SW 1271 (cell line): ENCODE results near the gene TPRG1L.
"Not testable (repeated sequence)": the region's sequence is repeated elsewhere in the genome, so short reads cannot be mapped to it uniquely, and the experiment has no call there.

ENCODE experiments used
- DNase-seq, 2 experiments: peaks; one replicate each; lab custom pipeline; 2025; lab: John Stamatoyannopoulos, UW

TPRG1L gene

DNA sequence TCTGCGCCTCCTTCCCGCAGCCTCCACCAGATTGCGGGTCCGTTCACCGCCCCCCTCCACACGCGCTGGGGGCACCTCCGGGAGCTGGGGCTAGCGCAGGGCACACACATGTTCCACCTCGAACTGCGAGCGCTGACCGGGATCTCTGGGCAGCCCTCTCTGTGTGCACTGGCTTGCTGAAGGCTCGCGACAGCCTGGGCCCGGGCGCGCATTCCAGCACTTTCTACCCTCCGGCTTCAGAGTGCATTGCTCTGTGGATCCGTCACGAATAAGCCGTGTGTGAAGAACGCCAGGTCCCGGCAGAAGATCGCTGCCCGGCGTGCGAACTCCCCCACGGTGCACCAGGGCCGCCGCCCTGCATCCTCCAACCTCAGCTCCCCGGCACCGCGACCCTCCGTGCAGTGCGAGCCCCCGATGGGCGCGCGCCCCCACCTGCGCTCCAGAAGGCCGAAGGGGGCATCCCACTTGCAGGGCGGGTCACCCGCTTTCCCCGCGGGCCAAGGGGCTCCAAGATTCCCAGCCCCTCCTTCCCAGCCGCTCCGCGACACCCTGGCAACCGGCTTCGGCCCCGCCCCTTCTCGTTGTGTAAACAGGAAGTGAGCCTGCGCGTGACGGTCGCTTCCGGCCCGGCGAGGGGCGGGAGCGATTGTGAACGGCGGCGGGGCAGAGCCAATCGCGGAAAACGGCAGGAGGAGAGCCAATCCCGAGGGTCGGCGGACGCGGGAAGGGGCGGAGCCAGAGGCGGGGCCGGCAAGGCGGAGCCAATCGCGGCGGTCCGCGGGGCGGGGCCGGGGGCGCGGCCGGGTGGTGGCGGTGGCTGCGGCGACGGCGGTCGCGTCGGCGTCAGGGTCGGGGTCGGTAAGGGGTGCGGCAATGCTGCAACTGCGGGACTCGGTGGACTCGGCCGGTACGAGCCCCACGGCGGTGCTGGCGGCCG lies at the start of gene TPRG1L:
TSS of gene TPRG1L (plus strand) at position 816 of the 937 bp plus-strand sequence. CDS start at position 874, 58 bp downstream.
- peak; percentile 69 to 86 for DNase-seq

DNA sequence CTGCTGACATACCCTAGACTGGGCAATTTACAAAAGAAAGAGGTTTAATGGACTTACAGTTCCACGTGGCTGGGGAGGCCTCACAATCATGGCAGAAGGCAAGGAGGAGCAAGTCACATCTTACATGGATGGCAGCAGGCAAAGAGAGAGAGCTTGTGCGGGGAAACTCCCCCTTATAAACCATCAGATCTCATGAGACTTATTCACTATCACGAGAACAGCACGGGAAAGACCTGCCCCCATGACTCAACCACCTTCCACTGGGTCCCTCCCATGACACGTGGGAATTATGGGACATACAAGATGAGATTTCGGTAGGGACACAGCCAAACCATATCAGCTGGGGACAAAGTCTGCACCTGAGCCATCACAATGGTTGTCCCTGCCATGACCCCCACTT lies 49.3 kb upstream of the TPRG1L start:
- not testable (repeated sequence) for DNase-seq

DNA sequence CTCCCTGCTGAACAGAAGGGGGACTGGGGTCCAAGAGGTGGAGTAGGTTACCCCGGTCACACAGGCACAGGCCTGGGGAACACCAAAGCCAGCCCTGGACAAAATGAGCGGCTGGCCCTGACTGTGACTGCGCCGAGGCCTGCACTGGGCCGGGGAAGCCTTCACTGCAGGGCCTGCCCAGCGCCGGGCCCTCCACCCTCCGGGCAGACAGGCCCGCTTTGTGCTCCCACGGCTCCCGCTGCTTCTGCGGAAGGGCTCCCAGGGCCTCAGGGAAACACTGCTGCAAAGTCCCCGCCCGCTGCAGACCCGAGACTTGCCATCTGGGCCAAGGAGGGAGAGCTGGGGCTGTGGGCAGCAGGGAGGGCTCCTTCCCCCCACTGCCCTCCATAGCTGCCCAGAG lies 48.8 kb upstream of the TPRG1L start:
- DNase-seq, result no peak

DNA sequence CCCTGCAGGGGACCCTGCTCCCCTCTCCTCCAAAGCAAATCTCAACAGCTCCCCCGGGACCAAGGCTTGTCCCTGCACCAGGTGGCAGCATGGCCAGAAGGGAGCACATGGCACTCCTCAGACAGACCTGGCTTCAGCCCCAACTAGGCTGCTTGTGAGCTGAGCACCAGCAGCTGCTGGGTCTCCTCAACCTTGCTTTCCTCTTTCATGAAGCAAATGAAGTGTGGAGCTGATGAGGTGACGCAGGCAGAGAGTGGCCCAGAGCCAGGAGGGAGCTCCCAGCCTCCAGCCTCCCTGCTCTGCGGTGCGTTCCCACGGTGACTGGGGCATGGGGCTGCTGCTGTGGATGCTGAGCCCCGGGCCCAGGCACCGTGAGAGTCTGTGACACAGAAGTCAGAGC lies 47.5 kb upstream of the TPRG1L start:
- DNase-seq, result no peak

DNA sequence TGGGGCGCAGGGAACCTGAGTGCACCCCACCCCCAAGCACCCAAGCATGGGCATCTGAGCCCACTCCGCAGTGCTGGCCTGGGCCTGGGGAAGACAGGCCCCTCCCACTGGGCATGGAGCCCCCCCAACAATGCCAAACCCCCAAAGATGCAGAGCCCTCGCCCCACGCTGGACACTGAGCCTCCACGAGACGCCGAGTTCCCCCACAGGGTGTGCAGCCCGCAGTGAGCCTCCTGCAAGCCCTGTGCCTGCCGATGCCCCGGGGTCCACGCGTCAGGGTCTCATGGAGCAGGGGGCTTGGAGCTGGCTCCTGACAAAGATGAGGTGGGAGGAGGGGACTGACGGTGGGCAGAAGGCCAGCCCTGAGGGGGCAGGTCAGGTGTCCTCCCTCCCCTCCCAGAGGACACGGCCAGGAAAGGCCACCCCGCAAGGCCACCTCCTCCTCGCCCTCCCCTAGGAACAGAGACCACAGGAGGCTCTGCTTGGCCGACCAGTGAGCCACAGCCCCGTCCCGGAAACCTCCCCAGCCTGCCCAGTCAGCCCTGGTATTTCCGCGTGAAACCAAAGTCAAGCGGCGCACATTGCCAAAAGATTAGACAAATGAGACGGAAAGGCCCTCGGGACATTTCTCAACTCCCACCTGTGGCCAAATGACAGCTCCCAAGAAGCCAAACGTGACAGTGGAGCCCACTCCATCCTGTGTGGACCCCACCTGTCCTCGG lies 46.9 kb upstream of the TPRG1L start:
- DNase-seq, result no peak

DNA sequence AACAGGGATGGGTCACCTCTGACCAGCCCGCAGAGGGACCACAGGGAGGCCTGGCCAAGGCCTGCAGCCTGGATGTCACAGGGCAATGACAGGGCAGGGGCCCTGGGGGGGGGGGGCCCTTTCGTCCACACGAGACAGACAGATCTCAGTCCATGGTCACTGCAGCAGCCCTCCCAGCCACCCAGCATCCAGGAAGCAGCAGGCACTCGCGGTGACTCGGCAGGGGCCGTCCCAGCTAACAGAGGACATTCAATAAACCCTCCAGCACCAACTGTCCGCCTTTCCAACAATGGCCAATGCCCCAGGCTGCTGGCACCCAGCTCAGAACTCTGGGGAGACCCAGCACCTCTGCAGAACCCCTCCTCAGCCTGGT lies 46.4 kb upstream of the TPRG1L start:
- no peak for DNase-seq

DNA sequence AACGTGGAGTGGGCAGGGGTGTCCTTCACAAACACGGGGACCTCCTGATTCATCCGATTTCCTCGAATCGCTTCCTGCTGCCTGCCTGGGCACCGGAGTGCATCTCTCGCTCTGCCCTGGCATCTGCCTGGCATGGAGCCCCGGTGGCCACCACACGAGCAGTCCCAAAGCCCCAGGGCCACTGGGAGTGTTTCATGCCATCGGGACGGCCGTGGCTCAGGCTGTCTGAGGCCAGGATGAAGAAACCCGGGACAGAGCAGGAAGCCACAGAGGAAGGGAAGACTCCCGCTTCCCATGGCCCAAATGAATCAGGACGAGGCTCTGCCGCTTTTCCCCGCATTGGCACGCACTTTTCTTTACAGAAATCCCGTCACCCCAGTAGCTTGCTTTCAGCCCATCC lies 45.9 kb upstream of the TPRG1L start:
- no peak for DNase-seq

DNA sequence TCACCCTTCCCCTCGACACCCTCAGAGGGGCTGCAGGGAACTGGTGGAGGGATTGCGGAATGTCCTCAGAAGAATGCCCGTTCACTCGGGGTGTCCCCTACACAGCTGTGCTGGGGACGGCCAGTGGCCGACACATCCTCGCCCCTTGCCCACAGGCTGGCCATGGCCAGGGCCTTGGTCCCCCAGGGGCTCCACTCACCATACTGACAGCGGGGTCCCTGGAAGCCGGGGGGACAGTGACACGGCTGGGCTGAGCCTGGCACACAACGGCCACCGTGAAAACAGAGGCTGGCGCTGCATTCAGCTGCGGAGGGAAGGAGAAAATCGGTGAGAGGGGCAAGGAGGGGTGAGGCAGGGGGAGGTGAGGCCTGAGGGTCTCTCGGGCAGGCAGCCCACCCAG lies 45.2 kb upstream of the TPRG1L start:
- no peak for DNase-seq

DNA sequence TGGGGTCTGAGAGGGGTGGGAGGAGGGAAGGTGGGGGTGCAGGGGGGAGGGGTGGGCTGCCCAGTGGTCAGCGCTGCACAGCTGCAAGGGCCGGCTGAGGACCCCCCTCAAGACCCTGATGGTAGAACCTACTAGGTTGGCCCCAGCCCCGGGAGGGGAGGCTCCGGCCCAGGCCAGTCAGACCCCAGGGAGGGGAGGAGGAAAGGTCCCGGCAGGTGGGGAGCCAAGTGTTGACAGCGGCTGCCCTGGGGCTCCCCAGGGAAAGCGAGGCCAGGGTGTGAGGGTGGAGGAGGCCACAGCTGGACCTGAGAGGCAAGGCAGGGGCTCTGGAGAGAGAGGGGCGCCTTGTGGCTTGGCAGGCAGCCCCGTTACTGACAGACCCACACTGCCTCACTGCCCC lies 44.6 kb upstream of the TPRG1L start:
- no peak for DNase-seq

DNA sequence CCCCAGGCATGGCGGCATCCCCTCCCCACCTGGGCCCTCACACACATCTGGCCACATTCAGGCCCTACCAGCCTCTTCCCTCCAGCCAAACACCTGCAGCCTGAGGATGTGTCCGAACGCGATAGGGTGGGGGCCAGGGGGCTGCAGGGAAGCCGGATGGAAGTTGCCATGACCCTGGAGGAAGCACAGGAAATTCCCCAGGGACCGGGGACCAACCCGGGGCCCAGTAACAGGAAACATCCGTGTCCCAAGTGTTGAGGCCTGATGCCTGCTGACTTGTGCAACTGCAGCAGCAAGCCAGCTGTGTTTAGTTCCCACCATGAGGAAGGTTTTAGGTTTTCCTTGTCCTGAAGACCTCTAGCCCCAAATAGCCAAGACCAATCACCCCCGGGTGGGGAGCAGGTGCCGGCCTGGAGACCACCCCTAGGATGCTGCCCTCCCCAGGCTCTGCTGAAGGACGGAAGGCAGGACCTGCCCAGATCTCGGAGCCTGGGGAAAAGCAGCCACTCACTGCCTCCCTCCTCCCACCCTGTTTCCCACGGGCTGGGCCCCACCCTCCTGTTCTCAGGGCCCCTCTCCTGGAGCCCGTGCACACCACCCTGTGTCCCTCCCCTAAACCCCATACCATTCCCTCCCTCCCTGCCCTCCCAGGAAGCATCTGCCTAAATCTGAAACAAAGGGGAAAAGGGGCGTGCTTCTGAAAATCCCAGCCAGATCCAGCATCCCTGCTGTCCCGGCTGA lies 43.3 kb upstream of the TPRG1L start:
- no peak for DNase-seq

DNA sequence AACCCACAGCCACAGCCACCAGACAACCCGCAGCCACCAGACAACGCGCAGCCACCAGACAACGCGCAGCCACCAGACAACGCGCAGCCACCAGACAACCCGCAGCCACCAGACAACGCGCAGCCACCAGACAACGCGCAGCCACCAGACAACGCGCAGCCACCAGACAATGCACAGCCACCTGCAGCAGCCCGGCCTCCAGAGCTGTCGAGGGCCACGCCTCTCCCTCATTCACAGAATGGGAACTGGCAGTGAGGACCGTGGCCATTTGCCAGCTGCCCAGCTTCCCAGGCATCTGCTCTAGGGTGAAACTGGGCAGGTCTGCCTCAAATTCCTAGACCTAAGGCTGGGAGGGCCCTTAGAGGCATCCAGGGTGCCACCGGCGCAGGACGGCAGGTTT lies 41.1 kb upstream of the TPRG1L start:
- DNase-seq, result not testable (repeated sequence)

DNA sequence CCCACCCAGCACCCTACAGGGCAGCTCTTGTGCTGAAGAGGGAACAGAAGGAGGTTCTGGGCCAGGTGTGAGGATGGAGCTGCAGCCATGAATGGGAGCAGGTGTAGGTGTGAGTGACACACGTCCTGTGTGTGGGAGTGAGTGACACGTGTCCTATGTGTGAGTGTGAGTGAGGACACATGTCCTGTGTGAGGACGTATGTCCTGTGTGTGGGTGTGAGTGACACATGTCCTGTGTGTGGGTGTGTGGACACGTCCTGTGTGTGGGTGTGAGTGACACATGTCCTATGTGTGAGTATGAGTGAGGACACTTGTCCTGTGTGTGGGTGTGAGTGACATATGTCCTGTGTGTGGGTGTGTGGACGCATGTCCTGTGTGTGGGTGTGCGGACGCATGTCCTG lies 39.9 kb upstream of the TPRG1L start:
- no peak for DNase-seq

DNA sequence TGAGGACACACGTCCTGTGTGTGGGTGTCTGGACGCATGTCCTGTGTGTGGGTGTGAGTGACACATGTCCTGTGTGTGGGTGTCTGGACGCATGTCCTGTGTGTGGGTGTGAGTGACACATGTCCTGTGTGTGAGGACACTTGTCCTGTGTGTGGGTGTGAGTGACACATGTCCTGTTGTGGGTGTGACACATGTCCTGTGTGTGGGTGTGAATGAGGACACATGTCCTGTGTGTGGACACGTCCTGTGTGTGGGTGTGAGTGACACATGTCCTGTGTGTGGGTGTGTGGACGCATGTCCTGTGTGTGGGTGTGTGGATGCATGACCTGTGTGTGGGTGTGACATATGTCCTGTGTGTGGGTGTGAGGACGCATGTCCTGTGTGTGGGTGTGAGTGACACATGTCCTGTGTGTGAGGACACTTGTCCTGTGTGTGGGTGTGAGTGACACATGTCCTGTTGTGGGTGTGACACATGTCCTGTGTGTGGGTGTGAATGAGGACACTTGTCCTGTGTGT lies 39.4 kb upstream of the TPRG1L start:
- not testable (repeated sequence) for DNase-seq

DNA sequence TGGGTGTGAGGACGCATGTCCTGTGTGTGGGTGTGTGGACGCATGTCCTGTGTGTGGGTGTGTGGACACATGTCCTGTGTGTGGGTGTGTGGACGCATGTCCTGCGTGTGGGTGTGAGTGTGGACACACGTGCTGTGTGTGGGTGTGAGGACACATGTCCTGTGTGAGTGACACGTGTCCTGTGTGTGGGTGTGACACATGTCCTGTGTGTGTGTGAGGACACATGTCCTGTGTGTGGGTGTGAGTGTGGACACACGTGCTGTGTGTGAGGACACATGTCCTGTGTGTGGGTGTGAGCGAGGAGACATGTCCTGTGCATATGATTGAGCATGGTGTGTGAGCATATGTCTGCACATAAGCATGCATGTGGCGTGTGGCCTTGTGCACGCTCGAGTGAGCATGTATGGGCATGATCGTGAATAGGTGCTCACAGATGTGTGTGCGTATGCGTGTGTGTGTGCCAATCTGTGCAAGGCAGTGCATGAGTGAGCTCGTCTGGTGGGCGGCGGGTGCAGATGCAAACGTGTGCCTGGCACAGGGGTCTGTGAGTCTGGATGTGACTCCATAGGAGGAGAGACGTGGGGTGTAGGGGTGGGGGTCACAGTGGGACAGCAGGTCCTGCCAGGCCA lies 38.8 kb upstream of the TPRG1L start:
- no peak for DNase-seq

DNA sequence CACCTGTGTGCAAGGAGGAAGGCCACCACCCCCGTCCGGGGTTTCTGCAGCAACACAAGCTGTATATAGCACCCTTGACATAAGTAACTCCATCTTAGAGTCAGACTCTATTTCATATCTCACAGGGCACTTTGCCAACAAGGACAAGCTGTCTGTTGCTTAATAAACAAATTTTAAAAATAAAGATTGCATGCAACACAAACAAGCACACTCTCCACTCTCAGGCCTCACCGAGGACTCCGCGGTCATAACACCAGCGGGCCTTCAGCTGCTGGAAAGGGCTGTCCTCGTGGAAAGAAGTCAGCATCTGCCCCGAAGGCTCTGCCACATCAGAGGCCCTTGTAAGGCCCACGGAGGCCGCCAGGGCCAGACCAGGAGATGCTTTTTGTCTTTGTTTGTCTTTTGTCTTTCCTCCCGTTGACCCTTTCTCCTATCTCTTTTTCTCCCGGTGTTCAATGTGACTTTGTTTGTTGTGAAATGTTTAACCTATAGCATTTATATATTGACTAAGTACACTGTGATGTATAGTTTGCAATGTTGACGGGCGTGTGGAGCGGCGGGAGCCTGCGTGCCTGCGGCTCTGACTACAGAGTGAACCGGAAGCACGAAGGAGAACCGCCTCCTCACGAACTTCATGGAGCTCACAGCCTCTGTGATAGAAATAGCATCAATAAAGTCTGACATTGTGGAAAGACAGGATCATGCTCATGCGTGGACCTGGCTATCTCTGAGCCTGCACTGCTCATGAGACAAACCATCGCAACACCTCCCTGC lies 37.6 kb upstream of the TPRG1L start:
- no peak for DNase-seq

DNA sequence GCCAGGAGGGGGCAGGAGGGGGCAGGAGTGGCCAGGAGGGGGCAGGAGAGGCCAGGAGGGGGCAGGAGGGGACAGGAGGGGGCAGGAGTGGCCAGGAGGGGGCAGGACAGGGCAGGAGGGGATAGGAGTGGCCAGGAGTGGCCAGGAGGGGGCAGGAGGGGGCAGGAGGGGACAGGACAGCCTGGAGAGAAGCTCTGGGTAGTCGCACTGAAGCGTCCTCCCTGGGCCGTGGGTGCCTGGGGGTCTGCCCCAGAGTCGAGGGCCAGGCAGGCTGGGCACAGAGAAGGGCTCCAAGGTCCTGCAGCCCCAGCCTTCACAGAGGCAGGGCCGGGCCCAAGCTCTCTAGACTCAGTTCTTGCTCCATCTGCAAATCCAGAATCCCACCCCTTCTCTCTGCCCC lies 36.4 kb upstream of the TPRG1L start:
- DNase-seq, result no peak

DNA sequence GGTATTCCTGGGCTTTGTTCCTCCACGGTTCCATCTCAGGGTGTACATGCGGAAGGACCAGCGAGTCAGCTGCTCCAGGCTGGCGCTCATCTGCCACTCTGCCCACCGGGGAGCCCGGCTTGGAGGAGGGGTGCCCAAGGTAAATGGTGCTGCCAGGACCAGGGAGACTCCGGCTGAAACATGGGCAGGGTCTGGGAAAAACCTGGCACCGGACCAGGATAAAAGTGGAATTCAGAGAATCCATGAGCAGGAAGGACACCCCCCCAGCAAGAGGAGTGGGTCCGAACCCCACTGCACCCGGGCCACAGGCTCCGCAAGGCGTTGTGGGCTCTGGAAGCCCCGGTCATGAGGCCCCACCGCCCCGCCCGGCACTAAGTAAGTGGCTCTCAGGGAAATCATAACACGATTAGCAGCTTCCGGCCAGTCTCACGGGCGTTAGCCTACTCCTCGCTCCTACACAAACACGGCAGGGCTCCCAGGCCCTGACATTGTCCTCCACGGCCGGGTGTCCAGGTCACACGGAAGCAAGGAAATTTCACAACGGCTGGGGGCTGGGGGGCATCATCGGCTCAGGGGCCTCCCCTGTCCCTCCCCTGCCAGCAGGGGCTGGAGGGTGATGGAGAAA lies 34.6 kb upstream of the TPRG1L start:
- no peak for DNase-seq

DNA sequence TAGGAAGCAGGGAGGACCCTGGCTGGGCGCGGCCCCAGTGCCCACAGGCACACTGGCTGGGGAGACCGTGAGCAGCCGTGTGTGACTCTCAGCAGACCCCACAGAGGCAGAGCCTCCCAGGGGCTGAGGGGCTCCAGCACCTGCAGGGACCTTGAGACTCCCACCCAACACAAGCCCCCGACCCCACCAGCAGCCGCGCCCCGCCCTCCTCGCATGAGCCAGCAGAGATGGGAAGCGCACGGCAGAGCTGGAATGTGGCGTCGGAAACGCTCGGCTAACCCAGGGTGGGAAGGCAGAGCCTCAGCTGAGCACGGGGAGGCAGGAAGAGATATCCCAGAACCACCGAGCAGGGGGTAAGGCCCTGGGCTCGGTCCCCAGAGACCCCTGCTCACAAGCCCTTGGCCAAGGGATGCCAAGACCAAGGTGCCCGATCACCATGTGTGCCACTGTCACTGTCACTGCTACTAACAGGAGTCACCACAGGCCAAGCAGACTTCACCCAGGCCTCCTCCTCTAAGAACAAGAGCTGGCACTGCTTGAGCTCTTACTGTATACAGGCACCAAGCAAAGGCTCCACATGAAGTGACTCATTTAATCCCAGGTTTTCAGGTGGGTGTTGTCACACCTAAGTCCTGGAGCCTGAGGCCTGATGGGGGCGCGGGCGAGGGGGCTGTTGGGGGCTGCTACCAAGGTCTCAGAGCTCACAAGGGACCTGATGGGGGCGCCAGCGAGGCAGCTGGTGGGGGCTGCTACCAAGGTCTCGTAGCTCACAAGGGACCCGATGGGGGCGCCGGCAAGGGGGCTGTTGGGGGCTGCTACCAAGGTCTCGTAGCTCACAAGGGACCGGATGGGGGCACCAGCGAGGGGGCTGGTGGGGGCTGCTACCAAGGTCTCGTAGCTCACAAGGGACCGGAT lies 33.6 kb upstream of the TPRG1L start:
- DNase-seq, result no peak

DNA sequence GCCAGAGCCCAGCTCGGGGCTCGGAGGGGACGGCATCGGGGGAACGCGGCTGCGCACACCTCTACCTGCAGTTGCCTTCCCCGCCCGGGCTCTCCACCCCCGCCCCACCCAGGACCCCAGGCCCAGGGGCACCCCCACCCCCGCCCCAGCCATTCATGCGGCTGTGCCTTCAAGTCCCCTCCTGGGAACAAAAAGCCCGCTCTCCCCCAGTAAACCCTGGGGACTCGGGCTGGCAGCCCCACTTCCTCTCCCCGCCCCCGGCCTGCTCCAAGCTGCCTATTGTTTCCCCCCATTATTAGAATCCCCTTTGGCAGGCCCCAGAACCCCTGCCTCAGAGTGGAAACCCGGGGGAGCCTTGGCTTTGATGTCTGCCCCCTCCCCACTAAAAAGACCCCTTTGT lies 31.5 kb upstream of the TPRG1L start:
- DNase-seq, result no peak

DNA sequence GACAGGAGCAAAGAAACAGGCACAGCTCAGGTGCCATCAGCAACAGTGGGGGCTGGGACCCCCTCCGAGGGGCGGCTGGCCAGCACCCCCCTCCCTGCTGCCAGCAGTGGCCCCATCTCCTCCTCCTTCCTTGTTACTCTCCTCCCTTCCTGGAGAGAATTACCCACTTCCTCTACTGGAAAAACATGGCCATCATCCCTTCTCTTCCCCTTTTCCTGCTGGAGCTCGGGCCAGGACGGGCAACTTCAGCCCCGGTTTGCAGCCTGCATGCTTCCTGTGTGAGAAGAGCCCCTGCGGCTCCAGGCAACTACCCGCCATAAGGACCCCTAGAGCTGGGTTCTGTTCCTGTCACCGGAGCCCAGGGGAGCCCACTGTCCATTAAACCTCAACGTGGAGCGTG lies 31.1 kb upstream of the TPRG1L start:
- DNase-seq, result no peak
